ENCODE measurements around the gene FER.
"Not testable (repeated sequence)": the region's sequence is repeated elsewhere in the genome, so short reads cannot be mapped to it uniquely, and the experiment has no call there.

The FER gene

DNA sequence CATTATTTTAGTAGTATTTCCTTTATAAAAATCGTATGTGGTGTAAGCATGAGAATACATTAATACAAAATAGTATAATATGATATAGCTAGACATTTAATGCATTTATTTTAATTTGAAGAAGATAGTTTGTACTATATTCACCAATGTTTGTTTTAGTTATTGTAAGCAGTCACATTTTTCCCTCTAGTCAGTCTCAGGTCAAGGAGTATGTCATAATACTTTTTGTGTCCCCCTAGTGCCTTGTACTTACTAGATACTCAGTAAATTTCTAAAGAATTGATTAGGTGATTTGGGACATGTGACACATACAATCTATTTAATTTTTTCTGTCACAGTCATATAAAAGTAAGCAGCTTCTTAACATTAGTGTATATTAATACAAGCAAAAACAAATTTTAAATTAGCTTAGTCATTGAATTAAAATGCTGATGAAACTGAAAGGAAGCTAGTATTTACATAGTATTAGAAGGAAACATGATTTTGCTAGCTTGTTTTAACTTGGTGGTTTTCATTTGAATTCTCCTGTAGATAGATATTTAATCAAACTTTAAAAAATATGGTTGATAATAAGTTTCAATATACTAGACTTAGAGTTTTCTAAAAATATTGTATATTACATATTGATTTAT is 242.2 kb downstream of the FER start:
- DNase-seq, result no peak

DNA sequence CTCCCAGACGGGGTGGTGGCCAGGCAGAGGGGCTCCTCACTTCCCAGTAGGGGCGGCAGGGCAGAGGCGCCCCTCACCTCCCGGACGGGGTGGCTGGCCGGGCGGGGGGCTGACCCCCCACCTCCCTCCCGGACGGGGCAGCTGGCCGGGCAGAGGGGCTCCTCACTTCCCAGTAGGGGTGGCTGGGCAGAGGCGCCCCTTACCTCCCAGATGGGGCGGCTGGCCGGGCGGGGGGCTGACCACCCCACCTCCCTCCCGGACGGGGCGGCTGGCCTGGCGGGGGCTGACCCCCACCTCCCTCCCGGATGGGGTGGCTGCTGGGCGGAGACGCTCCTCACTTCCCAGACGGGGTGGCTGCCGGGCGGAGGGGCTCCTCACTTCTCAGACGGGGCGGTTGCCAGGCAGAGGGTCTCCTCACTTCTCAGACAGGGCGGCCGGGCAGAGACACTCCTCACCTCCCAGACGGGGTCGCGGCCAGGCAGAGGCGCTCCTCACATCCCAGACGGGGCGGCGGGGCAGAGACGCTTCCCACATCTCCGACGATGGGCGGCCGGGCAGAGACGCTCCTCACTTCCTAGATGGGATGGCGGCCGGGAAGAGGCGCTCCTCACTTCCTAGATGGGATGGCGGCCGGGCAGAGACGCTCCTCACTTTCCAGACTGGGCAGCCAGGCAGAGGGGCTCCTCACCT is 244.8 kb downstream of the FER start:
- not testable (repeated sequence) for DNase-seq

DNA sequence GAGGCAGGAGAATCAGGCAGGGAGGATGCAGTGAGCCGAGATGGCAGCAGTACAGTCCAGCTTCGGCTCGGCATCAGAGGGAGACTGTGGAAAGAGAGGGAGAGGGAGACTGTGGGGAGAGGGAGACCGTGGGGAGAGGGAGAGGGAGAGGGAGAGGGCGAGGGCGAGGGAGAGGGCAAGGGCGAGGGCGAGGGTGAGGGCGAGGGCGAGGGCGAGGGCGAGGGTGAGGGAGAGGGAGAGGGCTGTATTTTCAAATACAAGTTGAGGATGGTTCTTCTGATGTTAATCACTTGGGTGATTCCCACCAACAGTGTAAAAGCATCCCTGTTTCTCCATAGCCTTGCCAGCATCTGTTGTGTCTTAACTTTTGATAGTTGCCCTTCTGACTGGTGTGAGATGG is 245.7 kb downstream of the FER start:
- peak; percentile 2 for DNase-seq

DNA sequence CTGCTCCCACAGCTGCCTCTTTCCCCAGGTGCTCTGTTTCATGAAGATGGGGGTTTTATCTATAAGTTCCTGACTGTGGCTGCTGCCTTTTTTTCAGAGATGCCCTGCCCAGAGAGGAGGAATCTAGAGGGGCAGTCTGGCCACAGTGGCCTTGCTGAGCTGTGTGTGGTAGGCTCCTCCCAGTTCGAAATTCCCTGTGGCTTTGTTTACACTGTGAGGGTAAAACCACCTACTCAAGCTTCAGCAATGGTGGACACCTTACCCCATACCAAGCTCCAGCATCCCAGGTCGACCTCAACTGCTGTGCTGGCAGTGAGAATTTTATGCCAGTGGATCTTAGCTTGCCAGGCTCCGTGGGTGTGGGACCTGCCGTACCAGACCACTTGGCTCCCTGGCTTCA is 250.0 kb downstream of the FER start:
- DNase-seq, result no peak

DNA sequence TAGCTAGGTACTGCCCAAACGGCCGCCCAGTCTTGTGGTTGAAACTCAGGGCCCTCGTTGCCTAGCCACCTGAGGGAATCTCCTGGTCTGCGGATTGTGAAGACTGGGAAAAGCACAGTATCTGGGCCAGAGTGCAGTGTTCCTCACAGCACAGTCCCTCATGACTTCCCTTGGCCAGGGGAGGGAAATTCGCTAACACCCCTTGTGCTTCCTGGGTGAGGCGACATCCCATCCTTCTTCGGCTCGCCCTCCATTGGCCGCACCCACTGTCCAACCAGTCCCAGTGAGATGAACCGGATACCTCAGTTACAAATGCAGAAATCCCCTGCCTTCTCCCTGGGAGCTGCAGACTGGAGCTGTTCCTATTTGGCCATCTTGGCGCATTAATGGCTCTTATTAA is 250.5 kb downstream of the FER start:
- DNase-seq, result no peak

DNA sequence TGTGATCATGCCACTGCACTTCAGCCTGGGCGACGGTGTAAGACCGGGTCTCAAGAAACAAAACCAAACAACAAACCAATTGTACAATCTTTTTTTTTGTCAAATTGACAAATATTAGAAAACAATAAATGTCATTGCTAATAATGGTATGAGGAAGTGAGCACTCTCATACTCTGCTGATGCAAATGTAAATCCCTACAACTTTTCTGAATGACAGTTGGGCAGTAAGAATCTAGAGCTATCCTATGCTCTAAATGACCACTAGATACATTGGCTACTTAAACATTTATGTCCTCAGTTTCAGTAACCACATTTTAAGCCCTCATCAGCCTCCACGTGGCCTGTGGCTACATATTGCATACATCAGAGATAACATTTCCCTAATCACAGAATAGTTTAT is 256.2 kb downstream of the FER start:
- no peak for DNase-seq

DNA sequence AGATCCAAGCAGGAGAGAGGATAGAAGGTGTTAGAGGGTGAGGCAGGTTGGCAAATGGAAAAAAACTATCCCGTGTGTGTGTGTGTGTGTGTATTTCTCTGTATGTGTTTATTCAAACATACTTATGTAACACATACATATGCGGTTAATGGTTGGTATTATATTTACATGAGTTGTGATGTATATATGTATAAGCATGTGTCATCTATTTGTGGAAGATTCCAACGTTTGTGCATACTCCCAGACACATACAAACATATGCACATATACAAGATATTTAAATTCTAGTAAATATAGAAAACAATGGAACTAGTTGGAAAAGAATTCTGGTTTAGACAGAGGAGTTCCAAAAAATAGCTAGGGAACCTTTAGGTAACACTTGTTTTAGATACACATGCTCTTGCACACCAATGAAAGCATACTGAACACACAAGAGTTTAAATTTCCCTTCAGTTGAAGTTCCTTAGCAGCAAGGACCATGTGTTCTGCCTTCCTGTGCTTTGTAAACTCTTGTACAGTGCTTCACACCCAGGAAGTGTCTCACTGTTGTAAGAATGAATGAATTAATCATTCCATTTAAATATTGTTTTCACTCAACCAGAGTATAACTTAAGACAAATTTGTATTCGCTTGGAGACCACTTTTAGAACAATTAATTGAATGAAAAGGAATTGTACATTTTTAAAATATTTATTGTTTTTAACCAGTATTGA is 257.8 kb downstream of the FER start:
- DNase-seq, result no peak

DNA sequence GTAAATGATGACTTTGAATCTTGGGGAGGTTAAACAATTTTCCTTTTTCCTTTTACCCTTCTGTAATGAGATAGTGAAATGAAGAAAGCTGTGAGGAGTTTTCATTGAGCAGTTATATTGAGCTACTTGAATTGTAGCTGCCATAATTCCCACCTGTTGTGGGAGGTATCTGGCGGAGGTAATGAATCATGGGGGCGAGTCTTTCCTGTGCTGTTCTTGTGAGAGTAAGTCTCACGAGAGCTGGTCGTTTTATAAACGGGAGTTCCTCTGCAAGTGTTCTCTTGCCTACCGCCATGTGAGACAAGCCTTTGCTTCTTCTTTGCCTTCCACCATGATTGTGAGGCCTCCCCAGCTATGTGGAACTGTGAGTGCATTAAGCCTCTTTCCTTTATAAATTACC is 258.4 kb downstream of the FER start:
- no peak for DNase-seq

DNA sequence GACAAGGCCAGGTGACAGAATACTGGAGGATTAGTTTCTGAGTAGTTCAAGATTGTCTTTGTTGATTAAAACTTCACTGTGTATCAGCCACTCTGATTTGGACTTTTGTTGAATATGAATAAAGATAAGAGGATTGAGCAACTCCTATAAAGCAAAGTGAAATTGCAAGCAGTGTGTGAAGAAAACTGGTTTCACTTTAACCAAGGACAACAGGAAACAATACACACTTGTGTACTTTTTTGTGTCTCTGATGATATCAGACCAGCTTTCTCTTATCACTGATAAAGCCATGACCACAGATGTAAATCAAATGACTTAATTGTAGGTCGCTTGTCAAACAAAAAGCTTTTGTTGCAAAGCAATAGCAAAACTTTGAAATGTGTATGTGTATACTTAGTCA is 268.6 kb downstream of the FER start:
- DNase-seq, result no peak

DNA sequence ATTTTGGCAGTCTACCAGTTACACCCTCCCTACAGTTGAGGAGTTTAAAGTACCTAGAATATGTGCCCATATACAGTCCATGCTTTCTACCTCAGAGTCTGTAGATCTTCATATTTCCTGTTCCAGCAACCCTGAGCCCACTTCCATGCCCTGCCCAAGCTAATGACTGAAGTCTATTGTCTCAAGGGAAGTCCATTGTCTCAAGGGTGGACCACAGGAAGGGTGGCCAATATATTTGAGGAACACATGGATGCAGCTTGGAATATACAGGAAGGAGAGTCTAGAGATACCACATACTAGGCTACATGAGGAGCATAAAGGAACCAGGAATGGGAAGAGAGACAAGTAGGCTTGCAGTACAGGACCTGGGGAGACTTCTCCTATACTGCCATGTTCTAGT is 274.4 kb downstream of the FER start:
- DNase-seq, result no peak

DNA sequence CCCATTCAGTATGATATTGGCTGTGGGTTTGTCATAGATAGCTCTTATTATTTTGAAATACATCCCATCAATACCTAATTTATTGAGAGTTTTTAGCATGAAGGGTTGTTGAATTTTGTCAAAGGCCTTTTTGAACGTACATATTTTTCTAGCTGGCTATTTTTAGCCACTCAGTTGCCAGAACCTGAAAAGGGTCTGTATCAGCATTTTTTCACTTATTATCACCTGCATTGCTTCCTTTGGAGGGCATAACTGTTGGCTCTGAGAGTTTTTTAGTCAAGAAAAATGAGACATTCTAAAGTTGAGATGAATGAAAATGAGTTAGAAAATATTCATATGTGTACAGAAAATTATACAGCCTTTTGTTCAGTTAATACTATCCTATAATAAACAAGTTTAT is 278.0 kb downstream of the FER start:
- DNase-seq, result not testable (repeated sequence)

DNA sequence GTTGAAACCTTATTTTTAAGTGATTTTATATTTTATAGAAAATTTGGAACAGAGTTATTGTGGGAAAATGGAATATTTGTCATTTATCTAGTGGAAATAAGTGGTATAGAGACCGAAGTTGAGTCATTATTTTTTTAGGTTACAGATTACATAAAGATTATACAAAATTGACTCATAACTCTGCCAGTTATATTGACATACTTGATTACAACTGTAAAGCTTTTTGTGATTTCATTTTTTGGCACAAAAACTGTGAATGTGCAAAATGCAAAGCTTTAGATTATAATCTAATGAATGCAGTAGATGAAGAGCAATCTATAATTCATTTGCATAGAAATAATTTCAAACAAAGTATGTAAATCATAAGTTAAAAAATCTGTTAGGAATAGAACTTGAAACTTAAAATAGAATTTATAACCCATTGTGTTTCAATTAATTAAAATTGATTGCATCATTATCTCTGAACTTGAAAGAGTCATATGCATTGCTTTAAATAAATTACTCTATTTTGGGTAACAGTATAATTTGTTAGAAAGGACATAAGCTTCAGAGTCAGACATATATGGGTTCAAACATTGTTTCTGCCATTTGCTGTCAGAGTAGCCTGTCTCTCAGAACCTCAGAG is 280.4 kb downstream of the FER start:
- no peak for DNase-seq

DNA sequence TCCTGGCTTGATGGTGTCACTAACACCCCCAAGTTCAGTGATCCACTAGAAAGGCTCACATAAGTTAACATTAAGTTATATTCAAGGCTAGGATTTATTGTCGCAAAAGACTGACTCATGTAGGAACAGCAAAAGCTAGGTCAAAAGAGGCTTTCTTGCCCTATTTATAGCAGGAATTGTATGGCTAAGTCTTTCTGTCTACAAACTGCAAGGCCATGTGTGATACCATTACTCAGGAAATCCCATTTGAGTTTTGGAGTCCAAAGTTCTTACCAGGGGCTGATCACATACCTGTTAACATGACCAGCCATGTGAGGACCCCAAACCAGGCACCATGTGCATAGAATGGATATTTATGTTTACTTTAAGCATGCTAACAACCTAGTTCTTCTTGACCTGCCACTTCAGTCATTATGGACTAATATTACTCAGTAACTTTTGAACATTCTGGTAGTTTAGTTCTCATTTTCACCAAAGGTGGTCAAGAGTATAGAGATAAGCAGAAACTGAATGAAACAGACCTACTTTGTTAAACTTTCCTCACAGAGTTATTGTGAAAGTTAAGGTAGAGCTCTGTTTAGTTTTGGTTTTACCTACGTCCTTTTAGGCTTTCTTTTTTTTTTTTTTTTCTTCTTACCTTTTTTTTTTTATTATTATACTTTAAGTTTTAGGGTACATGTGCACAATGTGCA is 281.1 kb downstream of the FER start:
- no peak for DNase-seq

DNA sequence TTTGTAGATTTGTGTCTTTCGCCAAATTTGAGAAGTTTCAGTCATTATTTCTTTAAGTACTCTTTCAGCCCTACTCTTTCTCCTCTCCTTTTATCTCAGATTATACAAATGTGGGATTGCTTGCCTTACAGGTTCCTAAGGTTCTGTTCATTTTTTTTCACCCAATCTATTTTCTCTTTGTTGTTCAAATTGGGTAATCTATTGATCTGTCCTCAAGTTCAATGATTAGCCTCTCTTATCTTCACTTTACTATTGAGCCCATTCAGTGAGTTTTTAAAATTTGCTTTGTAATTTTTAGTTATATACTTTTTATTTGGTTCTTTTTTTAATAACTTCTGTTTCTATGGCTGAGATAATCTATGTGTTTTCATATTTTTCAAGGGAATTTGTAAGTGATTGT is 282.1 kb downstream of the FER start:
- DNase-seq, result no peak

DNA sequence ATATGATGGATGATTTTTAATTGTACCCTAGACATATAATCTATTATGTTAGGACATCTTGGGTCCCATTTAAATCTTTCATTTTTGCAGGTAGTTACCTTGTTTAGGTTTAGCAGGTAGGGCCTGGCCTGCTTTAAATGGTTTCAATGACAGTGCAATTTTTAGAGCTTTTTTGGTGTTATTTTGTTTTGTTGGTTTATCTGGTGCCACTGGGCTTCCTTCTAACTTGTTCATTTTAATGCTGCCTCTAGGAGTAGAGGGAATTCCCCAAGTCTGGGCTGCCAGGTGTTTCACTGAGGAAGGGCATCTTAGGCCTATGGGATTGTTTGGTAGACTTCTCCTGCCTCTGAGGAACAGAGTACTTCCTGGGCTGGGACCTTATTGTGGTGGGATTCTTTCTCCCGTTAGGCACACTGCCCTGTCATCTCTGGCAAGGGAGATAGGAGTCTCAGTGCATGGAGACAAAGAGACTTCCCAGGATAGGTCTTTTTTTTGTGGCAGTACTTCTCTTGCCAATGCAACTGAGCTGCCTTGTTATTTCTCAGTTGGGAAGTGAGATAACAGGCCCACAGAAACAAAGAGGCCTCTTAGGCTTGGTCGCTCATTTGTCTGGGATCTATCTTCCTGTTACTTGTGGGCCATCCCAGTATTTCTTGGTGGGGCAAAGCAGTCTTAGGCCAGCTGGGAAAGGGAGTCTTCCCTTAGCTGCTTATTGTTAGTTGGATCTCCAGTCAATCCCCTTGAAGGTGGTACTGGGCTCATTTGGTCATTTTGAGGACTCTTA is 282.9 kb downstream of the FER start:
- DNase-seq, result no peak

DNA sequence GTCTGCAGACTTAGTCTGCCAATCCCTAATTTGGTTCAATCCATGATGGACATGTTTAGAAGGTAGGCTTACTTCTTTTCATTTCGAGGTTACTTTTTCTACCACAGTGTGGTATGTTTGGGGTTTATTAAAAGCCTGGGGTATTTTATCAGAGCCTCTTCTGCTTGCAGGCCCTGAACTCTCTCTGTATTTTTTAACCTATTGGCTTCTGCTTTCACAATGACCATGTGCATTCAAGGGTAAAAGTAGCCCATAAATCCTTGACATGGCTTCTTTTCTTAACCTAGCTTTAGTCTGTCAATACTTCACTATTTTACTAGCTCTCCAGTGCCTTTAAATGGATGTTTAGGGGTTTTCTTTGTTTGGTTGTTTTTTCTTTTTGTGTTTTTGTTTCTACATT is 286.6 kb downstream of the FER start:
- no peak for DNase-seq

DNA sequence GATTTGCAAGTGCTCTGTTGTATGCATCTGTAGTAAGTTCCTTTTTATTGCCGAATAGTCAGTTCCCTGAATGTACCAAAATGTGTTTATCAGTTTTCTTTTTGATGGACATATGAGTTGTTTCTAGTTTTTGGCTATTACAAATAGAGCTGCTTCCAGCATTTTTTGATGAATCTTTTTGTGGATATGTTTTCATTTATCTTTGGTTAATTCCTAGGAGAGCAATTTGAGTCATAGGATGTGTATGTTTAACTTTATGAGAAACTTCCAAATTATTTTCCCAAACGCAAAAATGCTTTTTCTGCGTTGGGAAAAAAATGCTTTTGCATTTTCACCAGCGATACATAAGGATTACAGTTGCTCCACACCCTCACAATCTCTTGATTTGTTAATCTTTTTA is 287.7 kb downstream of the FER start:
- no peak for DNase-seq

DNA sequence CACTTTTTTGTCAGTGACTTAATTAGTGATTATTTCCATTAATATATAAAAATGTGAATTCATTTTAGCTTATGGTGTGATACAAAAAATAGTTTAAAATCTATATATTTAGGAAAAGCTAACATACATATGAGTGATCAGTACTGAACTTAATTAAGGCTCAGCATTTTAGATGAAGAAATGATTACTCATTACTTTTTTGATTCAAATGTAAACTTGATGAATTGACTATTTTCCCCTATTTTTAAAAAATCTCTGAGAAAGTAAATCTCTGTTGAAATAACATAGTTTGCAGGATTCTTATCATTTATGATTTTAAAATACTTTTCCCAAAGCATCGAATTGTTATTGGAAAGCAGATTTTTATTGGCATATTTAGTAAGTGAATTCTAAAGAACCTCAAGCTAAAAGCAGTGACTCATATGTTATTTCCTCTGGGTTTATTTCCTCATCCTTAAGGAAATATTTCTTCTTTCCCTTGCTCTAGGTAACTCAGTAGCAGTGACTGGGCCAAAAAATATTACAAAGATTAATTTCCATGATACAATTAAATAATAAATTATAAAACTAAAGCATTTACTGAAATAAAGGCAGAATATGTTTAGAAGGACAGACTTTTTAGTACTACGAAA is 290.6 kb downstream of the FER start:
- DNase-seq, result no peak

DNA sequence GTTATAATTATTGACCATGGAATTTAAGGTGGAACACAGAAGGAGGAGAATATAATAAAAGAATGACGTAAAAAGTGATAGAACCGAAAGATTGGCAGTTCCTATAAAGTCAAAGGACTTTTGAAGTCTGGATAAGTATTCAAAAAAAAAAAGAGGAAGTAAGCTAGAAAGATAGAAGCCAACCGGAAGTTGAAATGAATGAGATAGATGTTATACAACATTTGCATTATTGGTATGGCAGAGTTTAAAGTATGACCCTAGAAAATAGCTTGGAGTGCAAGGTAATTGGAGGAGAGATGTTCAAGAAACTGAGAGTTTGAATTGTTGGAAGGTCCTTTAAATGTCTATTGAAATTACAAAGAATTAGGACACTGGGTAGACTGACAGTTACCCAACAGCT is 293.6 kb downstream of the FER start:
- DNase-seq, result no peak

DNA sequence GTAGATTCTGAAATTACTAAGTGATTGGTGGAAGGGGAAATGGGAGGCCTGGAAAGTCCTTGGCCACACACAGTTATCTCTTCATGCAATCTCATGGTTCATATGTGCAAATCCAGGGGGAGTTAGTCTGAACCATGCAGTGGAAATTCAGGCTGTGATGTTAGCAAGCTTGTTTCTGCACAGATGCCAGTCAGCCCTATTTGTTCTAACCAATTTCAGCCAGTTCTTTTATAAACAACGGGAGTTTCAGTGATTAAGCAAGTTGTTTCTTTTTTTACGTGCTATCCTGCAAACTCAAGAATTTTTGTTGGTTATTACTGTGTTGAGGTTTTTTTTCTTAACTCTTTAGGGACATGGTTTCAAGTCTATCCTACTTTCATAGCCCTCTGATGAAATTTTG is 298.0 kb downstream of the FER start:
- no peak for DNase-seq

DNA sequence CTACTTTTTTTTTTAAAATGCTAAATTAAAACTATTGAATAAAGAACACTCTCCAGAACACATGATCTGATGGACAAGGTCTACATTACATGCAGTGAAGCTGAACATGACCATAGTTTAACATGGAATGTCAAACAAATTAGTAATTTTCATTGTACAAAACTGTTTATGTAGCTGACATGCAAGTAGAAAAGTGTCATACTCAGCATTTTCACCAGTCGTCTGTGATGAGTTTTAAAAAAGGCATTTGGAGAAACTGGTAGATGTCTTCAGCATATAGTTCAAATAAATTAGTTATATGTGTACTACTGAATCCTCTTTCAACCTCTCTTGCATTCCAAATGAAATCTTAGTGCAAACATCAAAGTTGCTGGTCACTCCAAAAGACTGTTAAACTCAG is 301.9 kb downstream of the FER start:
- no peak for DNase-seq

DNA sequence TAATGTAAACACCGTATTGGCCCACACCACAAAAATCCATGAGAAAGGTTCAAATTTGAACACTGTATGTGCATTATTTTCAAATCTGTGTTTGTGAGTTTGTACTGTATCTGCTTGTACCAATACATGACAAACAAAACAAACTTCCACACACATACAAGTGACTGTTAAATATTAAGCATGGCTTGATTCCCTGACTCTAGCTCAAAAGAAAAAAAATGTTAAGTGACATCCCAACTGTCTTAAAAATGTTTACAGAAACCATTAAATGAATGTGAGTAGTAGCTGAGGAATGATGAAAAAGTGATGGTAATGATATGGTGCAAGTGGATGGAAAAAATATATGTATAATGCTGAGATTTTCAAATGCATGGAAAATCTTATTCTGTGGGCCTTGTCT is 302.6 kb downstream of the FER start:
- DNase-seq, result not testable (repeated sequence)

All from DMS 273 treated with DMSO at 0.1 percent for 48 hours (cell line).